Measurements from ENCODE around the gene RHOJ.

Gene RHOJ

GRCh38 chr14:63290741-63291430, 86.6 kb downstream of the RHOJ start:
- H3K4me3 ChIP-seq (replicated peaks; ENCODE audit: low read depth, low read length): no peak overlapping the region
- DNase-seq (ENCODE audit: extremely low read depth, low read depth): no peak
- no peak for TF ChIP-seq CTCF (IDR thresholded peaks at IDR 0.05; ENCODE audit: low read depth, low read length, missing control alignments)

- TF ChIP-seq CTCF (IDR thresholded peaks at IDR 0.05; ENCODE audit: low read depth, low read length, missing control alignments): no peak
- H3K4me3 ChIP-seq (replicated peaks; ENCODE audit: low read depth, low read length): no peak overlapping the region
- no peak for DNase-seq (ENCODE audit: extremely low read depth, low read depth)
Measured at GRCh38 chr14:63292805-63293204, 88.6 kb downstream of the RHOJ start.

GRCh38 chr14:63295231-63295685, 91.0 kb downstream of the RHOJ start:
- no peak for TF ChIP-seq CTCF (IDR thresholded peaks at IDR 0.05; ENCODE audit: low read depth, low read length, missing control alignments)
- no peak for DNase-seq (ENCODE audit: extremely low read depth, low read depth)
- H3K4me3 ChIP-seq (replicated peaks; ENCODE audit: low read depth, low read length): no peak overlapping the region

- TF ChIP-seq CTCF (IDR thresholded peaks at IDR 0.05; ENCODE audit: low read depth, low read length, missing control alignments): no peak
- DNase-seq (ENCODE audit: extremely low read depth, low read depth): no peak
- H3K4me3 ChIP-seq (replicated peaks; ENCODE audit: low read depth, low read length): no peak overlapping the region
Measured at GRCh38 chr14:63296060-63296563, 91.9 kb downstream of the RHOJ start.

GRCh38 chr14:63297372-63298063, 93.3 kb downstream of the RHOJ start:
- TF ChIP-seq CTCF (IDR thresholded peaks at IDR 0.05; ENCODE audit: low read depth, low read length, missing control alignments): no peak
- DNase-seq (ENCODE audit: extremely low read depth, low read depth): no peak
- no peak overlapping the region for H3K4me3 ChIP-seq (replicated peaks; ENCODE audit: low read depth, low read length)

- DNase-seq (ENCODE audit: extremely low read depth, low read depth): no peak
- no peak for TF ChIP-seq CTCF (IDR thresholded peaks at IDR 0.05; ENCODE audit: low read depth, low read length, missing control alignments)
- H3K4me3 ChIP-seq (replicated peaks; ENCODE audit: low read depth, low read length): no peak overlapping the region
Measured at GRCh38 chr14:63299351-63300110, 95.3 kb downstream of the RHOJ start.

All from HFF-Myc (cell line).